Endodermal cell (in vitro differentiated cells): ENCODE results near the gene SMIM10L2A. TPM values are rescaled to one million over a fixed set of nuclear protein-coding genes. Genes with fewer than 3 reads are reported as not detected.
"Not testable (repeated sequence)": the region's sequence is repeated elsewhere in the genome, so short reads cannot be mapped to it uniquely, and the experiment has no call there.

Experiments used
- DNase-seq: peaks from one replicate; pipeline ENCODE4 v3.0.0-alpha.2; 2017
- H3K27ac ChIP-seq: 2 replicates; pipeline ENCODE4 v1.5.1; 2013; ENCODE audit warnings: mild to moderate bottlenecking, low read depth, low read length, moderate library complexity
- H3K27me3 ChIP-seq: 2 replicates; pipeline ENCODE4 v1.6.1; 2013; ENCODE audit warnings: mild to moderate bottlenecking, low read length, moderate library complexity; ENCODE audit not compliant: insufficient read depth, control insufficient read depth, poor library complexity, severe bottlenecking
- H3K36me3 ChIP-seq: 2 replicates; pipeline ENCODE4 v1.7.0; 2013; ENCODE audit warnings: mild to moderate bottlenecking, low read length, moderate library complexity; ENCODE audit not compliant: control insufficient read depth, insufficient read depth
- H3K4me1 ChIP-seq: one replicate; pipeline ENCODE4 v1.7.0; 2013; ENCODE audit warnings: low read length; ENCODE audit not compliant: control insufficient read depth, insufficient read depth
- H3K4me3 ChIP-seq: 2 replicates; pipeline ENCODE4 v1.5.1; 2013; ENCODE audit warnings: mild to moderate bottlenecking, low read length, moderate library complexity
- H3K9ac ChIP-seq: 2 replicates; pipeline ENCODE4 v1.6.1; 2013; ENCODE audit warnings: mild to moderate bottlenecking, low read length, moderate library complexity; ENCODE audit not compliant: poor library complexity, severe bottlenecking; ENCODE audit errors: extremely low read depth
- H3K9me3 ChIP-seq: 2 replicates; pipeline ENCODE4 v1.6.1; 2013; ENCODE audit warnings: mild to moderate bottlenecking, low read length, moderate library complexity; ENCODE audit not compliant: control insufficient read depth
- H3K27ac Mint-ChIP-seq: 2 replicates; pipeline ENCODE4 v1.8.0; 2020; ENCODE audit warnings: mixed read lengths
- H3K27me3 Mint-ChIP-seq: 2 replicates; pipeline ENCODE4 v1.8.0; 2021; ENCODE audit warnings: mild to moderate bottlenecking, mixed read lengths; ENCODE audit not compliant: insufficient read depth
- H3K36me3 Mint-ChIP-seq: 2 replicates; pipeline ENCODE4 v1.8.0; 2020; ENCODE audit warnings: low read depth, mixed read lengths
- H3K4me1 Mint-ChIP-seq: 2 replicates; pipeline ENCODE4 v1.8.0; 2020; ENCODE audit warnings: mixed read lengths
- H3K4me3 Mint-ChIP-seq: 2 replicates; pipeline ENCODE4 v1.8.0; 2020; ENCODE audit warnings: mild to moderate bottlenecking, moderate library complexity, mixed read lengths
- H3K9me3 Mint-ChIP-seq: 2 replicates; pipeline ENCODE4 v1.8.0; 2020; ENCODE audit warnings: mild to moderate bottlenecking, mixed read lengths
- WGBS, 2 experiments: methylation state at CpG; one replicate each; pipeline versions ENCODE4 v1.1.5 to v1.1.7; 2013; ENCODE audit warnings: missing lambda C conversion rate in 2 of 2, mixed read lengths in 1 of 2; ENCODE audit not compliant: insufficient coverage in 1 of 2, insufficient read length in 1 of 2; 5-methylcytosine and 5-hydroxymethylcytosine counted together
- total RNA-seq, 2 donors: library from RNA; stranded (reverse); fragmentation: NEBNext Ultra II Directional in 1 of 2; extraction: Animal tissue kit (Norgen Biotek cat#: 25700) in 1 of 2; gene quantifications; 2 replicates in 1 of 2; 3 replicates in 1 of 2; pipeline ENCODE4 v1.2.1, GENCODE V29; 2021
- TF ChIP-seq, protein P1 (sequence below): fragments of 200-600 bp; sonication (generic); conservative IDR thresholded peaks from 2 replicates; pipeline ENCODE4 v1.5.0; 2021; ENCODE audit warnings: antibody characterized with exemption, mild to moderate bottlenecking

SMIM10L2A gene
- total RNA-seq, 2 donors from 2014 or later, result 3.8 to 6.1 TPM

DNA sequence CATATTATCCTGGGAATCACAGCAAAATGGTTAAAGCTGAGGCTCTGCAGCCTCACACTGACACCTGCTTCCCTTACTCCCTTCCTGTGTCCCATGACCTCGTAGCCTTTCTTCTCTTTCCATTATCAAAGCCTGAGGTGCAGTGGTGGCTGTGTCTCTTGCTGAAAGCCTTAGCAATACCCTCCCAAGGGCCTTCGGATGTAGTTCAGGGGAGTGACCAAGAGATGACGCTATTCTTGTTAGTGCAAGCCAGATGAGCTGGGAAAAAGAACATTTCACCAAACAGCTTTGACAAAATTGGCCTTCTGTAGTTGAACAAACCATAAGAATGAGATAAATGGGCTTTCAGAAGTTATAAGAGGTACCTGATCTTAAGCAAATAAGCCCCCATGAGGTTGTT, 31.6 kb downstream of the SMIM10L2A start:
- H3K27me3 Mint-ChIP-seq, result no peaks in the 10 kb centered on the region
- H3K9me3 Mint-ChIP-seq, result peaks cover 59% of the 10 kb centered on the region
- H3K4me3 Mint-ChIP-seq, result no peak overlapping the region
- H3K4me1 Mint-ChIP-seq, result peaks cover 4% of the 10 kb centered on the region
- peak; percentile 68 for DNase-seq
- H3K36me3 ChIP-seq, result no peaks in the 10 kb centered on the region
- no peaks in the 10 kb centered on the region for H3K4me1 ChIP-seq
- no peaks in the 10 kb centered on the region for H3K36me3 Mint-ChIP-seq
- TF ChIP-seq, protein P1, sequence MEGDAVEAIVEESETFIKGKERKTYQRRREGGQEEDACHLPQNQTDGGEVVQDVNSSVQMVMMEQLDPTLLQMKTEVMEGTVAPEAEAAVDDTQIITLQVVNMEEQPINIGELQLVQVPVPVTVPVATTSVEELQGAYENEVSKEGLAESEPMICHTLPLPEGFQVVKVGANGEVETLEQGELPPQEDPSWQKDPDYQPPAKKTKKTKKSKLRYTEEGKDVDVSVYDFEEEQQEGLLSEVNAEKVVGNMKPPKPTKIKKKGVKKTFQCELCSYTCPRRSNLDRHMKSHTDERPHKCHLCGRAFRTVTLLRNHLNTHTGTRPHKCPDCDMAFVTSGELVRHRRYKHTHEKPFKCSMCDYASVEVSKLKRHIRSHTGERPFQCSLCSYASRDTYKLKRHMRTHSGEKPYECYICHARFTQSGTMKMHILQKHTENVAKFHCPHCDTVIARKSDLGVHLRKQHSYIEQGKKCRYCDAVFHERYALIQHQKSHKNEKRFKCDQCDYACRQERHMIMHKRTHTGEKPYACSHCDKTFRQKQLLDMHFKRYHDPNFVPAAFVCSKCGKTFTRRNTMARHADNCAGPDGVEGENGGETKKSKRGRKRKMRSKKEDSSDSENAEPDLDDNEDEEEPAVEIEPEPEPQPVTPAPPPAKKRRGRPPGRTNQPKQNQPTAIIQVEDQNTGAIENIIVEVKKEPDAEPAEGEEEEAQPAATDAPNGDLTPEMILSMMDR, result peak; percentile 55
- no peaks in the 10 kb centered on the region for H3K27me3 ChIP-seq
- no peak overlapping the region for H3K9ac ChIP-seq
- H3K9me3 ChIP-seq, result peaks cover 5% of the 10 kb centered on the region
- H3K4me3 ChIP-seq, result no peak overlapping the region
- 83 to 92% methylated on average over 2 to 3 of the region's 3 CpGs for WGBS, 2 experiments
- H3K27ac ChIP-seq, result no peak overlapping the region
- no peak overlapping the region for H3K27ac Mint-ChIP-seq

DNA sequence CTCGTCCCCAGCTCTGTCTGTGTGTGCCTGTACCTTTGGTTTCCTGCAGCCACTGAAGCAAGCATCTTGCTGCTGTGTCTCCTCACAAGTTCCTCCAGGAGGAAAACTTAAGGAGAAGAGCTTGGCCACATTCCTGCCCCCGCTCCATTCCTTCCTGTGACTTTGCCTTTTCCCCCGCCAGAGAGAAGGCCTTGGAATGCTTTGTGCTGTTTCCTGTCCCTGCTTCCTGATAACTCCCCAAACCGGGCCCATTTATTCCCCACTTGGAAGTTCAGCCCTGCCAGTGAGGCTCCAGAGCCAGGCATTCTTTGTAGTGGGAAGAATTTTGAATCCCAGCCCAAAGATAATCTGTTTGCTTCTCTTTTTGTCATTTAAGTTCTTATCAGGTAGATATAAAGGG, 33.1 kb downstream of the SMIM10L2A start:
- DNase-seq, result no peak
- H3K4me3 Mint-ChIP-seq, result no peak overlapping the region
- Histone ChIP-seq H3K36me3 (no peaks in the 10 kb centered on the region), H3K4me3 (no peak overlapping the region), H3K9me3 (peaks cover 5% of the 10 kb centered on the region), H3K9ac (no peak overlapping the region), H3K27ac (no peak overlapping the region), H3K27me3 (no peaks in the 10 kb centered on the region), H3K4me1 (no peaks in the 10 kb centered on the region)
- H3K27ac Mint-ChIP-seq, result no peak overlapping the region
- H3K9me3 Mint-ChIP-seq, result peaks cover 50% of the 10 kb centered on the region
- no peaks in the 10 kb centered on the region for H3K36me3 Mint-ChIP-seq
- WGBS, 2 experiments, result 86% methylated on average over 4 of the region's 4 CpGs; no CpG with 5 or more reads in 1 of the 2 experiments
- TF ChIP-seq, protein P1, result no peak
- peaks cover 4% of the 10 kb centered on the region for H3K4me1 Mint-ChIP-seq
- no peaks in the 10 kb centered on the region for H3K27me3 Mint-ChIP-seq

DNA sequence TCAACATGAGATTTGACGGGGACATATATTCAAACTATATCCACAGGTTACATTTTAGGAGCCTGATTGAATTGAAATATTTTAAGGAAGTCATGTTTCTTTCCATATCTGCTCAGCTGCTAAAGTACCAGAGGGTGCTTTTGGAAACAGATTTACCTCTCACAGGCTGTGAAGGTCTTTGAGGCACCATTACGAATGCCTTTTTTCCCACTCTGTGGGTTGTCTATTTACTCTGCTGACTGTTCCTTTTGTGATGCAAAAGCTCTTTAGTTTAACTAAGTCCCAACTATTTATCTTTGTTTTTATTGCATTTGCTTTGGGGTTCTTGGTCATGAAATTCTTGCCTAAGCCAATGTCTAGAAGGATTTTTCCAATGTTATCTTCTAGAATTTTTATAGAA, 40.0 kb downstream of the SMIM10L2A start:
- Mint-ChIP-seq H3K27me3 (peaks cover 18% of the 10 kb centered on the region), H3K9me3 (peaks cover 65% of the 10 kb centered on the region)
- H3K4me1 ChIP-seq, DNase-seq, H3K36me3 ChIP-seq, H3K9me3 ChIP-seq, H3K4me3 ChIP-seq, H3K4me1 Mint-ChIP-seq, H3K9ac ChIP-seq, H3K27ac Mint-ChIP-seq, H3K4me3 Mint-ChIP-seq, H3K27ac ChIP-seq, H3K27me3 ChIP-seq, H3K36me3 Mint-ChIP-seq: not testable (repeated sequence)
- 0% methylated on average over 1 of the region's 2 CpGs for WGBS, 2 experiments

DNA sequence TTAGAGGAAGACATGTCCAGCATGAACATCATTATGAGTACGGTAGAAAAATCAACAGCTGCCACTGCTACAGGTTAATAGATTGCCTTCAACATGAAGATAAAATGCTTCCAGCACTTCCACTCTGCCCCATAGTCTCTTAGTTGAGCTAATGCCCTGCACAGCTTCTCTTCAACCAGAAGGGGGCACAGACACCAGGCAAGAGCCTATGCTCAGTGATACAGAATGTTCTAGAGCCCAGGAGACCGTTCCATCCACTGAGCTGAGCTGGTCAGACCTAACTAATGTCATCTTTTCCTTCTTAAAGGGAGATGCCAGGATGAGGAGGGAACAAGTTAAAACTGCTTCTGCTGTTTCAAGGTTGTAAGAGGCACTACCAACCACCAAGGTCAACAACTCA, 42.2 kb downstream of the SMIM10L2A start:
- no peak overlapping the region for H3K9ac ChIP-seq

More for the DNA sequence above, 42.2 kb downstream of the SMIM10L2A start:
- Histone ChIP-seq H3K27ac (no peak overlapping the region), H3K36me3 (no peaks in the 10 kb centered on the region), H3K9me3 (no peaks in the 10 kb centered on the region), H3K27me3 (no peaks in the 10 kb centered on the region), H3K4me1 (no peaks in the 10 kb centered on the region), H3K4me3 (no peak overlapping the region)
- peaks cover 21% of the 10 kb centered on the region for H3K27me3 Mint-ChIP-seq
- peaks cover 61% of the 10 kb centered on the region for H3K9me3 Mint-ChIP-seq
- TF ChIP-seq, protein P1, result peak; percentile 51
- H3K4me1 Mint-ChIP-seq, result peaks cover 7% of the 10 kb centered on the region
- DNase-seq, result no peak
- no peaks in the 10 kb centered on the region for H3K36me3 Mint-ChIP-seq
- H3K4me3 Mint-ChIP-seq, result no peak overlapping the region
- no peak overlapping the region for H3K27ac Mint-ChIP-seq
- 92 to 100% methylated on average over 2 of the region's 2 CpGs for WGBS, 2 experiments
